OCI-M1 (cell line): ENCODE data around the gene SLC13A5.
A peak's percentile ranks its signal among the peaks of the same experiment; 100 is the strongest.
"Not testable (repeated sequence)": the region's sequence is repeated elsewhere in the genome, so short reads cannot be mapped to it uniquely, and the experiment has no call there.

Experiments
- DNase-seq: peaks from one replicate; lab custom pipeline; 2025; lab: John Stamatoyannopoulos, UW

The SLC13A5 gene

DNA sequence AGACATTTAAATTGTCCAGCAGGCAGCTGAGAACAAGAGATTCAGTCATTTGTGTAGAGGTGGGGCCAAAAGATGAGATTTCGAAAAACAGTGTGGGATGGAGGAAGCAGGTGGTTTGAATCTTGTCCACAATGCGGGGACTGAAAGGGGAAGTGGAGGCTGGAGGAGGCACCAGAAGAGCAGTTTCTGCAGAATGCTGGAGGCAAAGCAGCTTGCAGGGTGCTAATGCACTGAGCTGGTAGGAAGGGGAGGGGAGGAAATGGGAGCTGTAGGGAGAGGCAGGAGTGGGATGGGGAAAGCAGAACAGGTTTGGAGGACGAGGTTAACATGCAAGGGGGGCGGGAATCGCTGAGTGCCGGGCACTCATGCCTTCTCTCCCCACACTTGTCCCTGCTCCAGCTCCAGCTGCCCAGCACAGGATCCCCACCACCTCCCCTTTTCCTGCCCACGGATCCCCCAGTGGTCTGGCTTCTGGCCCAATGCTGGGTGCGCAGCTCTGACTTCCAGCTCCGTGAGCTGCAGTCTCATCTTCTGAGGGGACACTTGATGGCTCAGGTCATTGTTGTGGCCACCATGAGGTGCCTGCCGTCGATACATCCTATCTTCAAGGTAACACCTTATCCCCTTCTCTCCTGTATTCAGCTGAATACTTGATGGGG lies 52.2 kb downstream of the SLC13A5 start:
- peak; percentile 38 for DNase-seq

GRCh38 chr17:6660101-6660500 lies 53.1 kb downstream of the SLC13A5 start:
- DNase-seq: no peak

DNA sequence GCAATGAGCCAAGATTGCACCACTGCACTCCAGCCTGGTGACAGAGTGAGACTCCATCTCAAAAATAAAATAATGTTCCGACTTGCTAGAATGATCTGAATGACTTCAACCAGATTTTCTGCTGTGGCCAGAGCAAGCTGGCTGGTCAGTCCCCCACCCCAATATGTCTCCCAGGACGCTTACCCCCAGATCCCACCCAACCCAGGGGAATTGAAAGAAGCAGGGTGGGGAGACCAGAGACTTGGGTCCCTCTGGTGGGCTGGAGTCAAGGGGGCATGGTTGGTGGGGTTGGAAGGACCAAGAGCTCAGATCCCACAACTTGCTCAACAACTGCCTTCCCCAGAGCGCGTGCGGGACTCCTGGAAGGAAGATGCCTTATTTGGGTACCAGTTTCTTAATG lies 54.8 kb downstream of the SLC13A5 start:
- DNase-seq: not testable (repeated sequence)

GRCh38 chr17:6657633-6658287 lies 55.4 kb downstream of the SLC13A5 start:
- no peak for DNase-seq

DNA sequence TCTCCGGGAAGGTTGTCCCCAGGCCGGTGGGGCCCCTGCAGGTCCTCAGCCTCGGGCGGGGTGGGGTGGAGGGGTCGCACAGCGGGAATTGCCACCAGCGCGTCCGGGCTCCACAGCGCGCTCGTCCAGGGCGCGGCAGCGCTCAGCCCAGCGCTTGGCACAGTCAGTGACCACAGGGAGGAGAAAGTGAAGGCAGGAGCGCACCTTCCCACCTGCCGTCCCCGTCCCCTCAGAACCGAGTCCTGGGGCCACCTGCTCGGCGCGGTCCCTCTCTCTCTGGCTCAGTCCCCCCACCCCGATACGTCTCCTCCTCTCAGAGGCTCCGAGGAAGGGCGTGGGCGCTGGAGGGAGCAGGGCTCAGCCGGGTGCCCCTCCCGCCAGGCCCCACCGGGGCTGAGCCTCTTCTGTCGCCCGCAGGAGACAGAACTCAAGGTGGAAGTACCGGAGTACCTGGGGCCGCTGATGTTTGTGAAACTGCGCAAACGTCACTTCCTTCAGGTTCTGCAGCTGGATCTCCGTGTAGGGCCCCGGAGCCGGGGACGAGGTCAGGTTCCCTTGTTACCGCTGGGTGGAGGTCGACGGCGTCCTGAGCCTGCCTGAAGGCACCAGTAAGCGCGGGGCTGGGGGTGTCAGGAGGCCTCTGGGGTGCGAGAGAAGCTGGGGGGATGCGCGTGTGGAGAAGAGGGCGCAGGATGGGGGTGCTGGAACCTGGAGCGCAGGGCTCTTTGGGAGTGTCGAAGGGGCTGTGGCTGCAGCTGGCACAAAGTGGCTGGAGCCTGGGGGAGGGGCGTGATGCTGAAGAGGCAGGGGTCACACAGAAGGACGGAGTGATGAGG lies 56.2 kb downstream of the SLC13A5 start:
- peak; percentile 26 for DNase-seq

DNA sequence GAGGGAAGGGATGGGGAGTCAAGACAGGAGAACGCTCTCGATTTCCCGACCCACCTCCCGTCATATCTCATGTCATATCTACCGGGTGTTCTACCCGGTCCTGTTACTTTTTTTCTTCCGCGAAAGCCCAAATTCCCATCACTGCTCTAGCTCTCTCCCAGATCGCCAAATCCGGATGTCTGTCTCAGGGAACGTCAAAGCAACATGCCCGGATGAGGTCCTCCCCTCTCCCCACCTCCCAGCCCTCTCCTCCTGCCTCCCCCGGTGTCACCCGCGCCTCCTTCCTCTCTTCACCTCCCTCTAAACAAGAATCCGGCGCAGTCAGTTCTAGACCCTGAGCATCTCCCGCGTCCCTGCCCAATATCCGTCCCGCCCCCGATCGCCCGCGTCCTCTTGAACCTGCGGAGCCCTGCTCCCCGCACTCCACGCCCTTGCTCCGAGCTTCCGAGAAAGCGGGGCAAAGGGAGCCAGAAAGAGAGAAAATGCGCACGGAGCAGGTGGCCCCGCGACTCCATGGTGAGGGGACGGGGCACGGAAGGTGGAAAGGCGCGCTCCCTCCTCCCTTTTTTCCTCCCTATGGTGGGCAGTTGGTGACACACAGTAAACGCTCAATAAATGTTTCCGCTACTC lies 57.3 kb downstream of the SLC13A5 start:
- not testable (repeated sequence) for DNase-seq

DNA sequence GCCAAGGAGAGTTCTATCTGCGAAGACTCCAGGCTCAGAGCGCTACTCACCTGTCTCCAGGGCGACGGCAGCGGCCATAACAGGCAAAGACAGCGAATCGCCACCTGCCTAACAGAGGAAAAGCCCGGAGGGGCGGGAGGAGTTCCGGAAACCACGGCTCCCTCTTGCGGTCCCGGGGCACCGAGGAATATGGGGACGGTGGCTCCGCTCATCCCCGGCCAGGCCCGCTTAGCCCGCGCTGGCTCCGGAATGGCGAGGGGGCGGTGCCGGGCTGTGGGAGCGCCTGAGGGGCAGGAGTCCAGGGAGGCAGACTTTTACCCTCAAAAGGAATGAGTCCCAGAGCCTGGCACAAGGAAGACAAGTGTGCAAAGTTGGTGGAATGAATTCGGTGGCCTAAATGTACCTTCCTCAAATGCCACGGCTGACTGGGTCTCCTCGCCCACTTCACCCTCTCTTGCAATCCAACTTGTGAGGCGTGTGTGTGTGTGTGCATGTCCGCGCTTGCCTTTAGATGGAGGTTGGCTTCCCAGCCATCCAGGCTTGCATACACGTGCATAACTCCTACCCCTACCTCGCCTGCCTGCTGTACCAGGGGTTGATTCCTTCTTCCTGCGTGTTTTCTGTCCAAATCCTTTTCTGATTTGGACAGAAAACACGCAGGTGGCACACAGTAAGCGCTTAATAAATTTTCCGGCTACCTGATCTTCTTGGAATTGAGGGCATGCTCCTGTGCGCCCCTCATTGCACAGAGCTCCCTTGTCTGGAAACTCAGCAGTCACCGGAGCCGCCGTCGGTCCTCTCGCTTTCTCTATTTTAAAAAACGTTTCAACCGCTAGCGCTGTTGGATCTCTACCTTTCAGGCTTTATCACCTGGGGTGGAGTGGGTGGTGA lies 58.1 kb downstream of the SLC13A5 start:
- no peak for DNase-seq

GRCh38 chr17:6651919-6652452 lies 61.2 kb downstream of the SLC13A5 start:
- DNase-seq: no peak

GRCh38 chr17:6651354-6651918 lies 61.7 kb downstream of the SLC13A5 start, which contains the start of the genes C17orf100 and MED31:
Gene C17orf100 (plus strand): TSS chr17:6651762. CDS start chr17:6651914, 152 bp downstream.
Gene MED31 (minus strand): TSS chr17:6651605. CDS start chr17:6651528, 77 bp downstream.
- peak; percentile 99 for DNase-seq

DNA sequence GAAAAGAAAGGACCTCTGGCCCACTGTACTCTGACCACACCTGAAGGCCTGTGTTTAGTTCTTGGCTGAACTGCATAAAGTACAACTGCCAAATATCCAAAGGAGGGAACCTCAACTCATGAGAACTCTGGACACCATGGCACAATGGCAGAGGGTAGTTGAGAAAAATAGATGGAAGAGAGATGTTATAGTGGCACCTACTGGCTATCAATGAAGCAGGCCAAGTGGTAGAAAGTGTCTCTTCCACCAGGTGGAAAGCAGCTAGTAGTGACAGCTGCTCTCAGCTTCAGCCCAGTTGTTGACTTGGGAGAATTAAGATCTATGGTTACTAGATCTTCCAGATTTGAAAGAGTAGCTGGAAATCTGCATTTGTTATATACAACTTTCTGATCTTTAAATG lies 65.0 kb downstream of the SLC13A5 start:
- peak; percentile 63 for DNase-seq

DNA sequence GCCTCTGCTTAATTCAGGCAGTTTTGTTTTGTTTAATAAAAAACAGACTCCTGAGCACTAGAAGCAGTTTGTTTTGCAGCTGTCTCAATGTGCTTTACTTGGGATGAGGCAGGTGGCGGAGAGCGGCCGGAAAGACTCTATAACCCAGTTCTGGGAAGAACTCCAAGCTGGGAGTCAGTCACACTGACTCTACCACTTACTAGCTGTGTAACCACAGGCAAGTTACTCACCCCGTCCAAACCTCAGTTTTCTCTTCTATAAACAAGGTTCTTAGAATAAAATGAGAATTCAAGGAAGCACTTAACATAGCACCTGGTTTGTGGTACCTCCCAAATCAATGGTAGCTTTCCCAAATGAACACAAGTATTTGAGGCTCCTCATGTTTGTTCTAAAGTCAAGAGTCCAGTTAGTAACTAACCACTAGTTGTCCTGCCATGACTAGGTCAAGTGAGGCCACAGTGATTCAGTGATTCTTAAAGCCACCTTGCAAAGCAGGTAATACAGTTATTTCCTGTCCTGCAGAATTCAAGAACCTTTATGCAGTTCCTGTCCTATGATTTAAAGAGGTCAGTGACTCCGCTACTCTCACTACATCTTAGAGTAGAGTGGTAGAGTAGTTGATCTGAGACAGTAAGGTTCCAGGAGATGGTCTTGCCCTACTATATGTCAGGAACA lies 69.6 kb downstream of the SLC13A5 start:
- no peak for DNase-seq

DNA sequence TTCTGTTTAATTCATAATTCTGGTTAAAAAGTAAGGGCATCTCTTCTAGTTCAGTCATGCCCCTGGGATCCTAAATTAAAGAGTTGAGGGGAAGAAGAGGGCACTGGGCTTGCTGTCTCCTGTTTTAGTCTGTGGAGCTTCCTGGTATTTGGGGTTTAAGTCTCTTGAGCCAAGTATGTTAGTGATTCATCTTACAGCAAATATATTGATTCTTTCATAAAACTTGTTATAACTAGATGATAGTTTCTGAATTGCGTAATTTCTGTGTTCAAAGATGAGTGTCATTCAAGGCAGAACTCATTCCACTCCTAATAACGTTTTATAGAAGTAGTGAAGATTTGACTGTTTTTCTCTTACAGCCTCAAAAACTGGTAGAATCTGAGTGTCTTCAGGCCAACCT lies 70.6 kb downstream of the SLC13A5 start:
- DNase-seq: no peak

GRCh38 chr17:6641247-6641863 lies 71.8 kb downstream of the SLC13A5 start:
- peak; percentile 84 for DNase-seq

DNA sequence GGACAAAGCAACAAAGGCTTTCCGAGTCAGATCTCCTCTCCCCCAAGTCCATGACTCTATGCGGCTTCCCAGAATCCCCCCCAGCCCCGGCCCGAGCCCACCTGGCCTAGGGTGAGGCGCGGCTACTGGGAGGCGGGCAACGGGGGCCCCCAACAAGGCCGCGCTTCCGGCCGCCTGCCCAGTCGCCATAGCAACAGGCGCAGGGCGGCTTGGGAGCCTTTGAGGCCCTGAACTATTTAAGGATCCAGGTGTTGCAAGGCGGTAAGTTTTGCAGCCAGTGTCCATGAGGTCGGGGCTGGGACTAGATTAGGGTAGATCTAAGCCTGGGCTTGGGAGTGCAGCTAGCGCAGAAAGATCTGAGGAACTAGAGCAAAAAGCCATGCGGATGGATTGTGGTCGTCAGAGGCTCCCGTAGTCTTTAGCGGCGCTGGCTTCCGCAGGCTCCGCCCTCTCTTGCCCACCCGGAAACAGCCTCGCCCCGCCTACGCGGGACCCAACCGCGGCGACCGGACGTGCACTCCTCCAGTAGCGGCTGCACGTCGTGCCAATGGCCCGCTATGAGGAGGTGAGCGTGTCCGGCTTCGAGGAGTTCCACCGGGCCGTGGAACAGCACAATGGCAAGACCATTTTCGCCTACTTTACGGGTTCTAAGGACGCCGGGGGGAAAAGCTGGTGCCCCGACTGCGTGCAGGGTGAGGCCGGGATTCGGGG lies 72.5 kb downstream of the SLC13A5 start, which contains the start of the genes KIAA0753 and TXNDC17:
KIAA0753 (minus strand) TSS at position 176 of the 711 bp plus-strand sequence. CDS start 5,608 bp downstream, outside the sequence.
TXNDC17 (plus strand) TSS at position 525 of the 711 bp plus-strand sequence; CDS start at position 548, 23 bp downstream.
- DNase-seq: peak; percentile 97

GRCh38 chr17:6639586-6640535 lies 73.3 kb downstream of the SLC13A5 start:
- peak; percentile 63 for DNase-seq

GRCh38 chr17:6639014-6639585 lies 74.1 kb downstream of the SLC13A5 start:
- no peak for DNase-seq
